ENCODE data around the gene ENDOU. TPM values are rescaled to one million over a fixed set of nuclear protein-coding genes. Genes with fewer than 3 reads are reported as not detected.

Gene ENDOU
- total and polyA plus RNA-seq, 4 donors: 0.07 to 0.45 (median 0.31) TPM; not detected in 1

DNA sequence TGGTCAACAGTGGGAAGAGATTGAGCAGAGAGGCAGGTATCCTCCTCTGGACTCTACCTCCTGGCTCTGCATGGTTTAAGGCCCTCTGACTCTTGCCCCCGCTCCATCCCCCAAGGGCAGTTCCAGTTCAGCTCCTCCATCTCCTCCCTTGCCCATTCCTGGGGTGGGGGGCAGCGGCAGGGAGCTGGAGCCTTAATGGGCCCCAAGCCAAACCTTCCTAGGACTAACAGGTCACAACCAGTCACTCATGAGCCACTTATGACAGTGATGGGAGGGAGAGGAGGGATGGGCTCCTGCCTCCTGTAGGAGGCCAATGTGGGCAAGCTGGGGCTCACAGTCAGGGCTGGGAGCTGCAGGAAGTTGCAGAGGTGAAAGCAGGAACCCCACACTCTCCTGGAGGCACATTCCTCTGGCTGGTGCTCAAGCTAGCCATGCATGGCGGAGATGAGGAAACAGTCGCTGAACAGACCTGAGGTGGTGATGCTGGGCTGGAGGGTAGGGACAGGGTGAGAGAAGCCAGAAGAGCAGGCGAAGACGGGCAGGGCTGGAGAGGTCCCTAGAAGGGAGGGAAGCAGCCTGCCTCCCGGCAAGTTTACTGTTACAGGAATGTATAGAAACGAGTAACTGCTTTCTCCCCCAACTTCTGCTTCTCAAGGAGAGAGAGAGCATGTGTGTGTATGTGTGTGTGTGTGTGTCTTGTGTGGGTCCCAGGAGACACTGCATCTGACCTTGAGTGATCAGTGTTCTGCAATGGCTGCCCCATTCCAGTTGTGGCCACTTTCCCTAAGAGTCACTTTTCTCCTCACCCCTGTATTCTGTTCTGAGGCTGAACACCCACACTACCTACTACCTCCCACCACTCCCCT lies 38.4 kb upstream of the ENDOU start:
- H3K36me3 ChIP-seq (ENCODE audit: control insufficient read depth in 4 of 4, insufficient read depth in 4 of 4, low read length in 4 of 4): no peaks in the 10 kb centered on the region
- H3K9ac ChIP-seq (ENCODE audit: insufficient read depth in 1 of 2, low read length in 2 of 2): no peak overlapping the region
- ATAC-seq (ENCODE audit: insufficient read depth, low FRiP score): no peak
- H3K9me3 ChIP-seq (ENCODE audit: control insufficient read depth in 4 of 4, insufficient read depth in 3 of 4, low read length in 3 of 4): no peaks in the 10 kb centered on the region
- DNase-seq: no peak
- 54 to 78% methylated on average over 8 of the region's 8 CpGs for WGBS, 2 donors
- no peak overlapping the region for H3K4me3 ChIP-seq
- no peaks in the 10 kb centered on the region for H3K27me3 ChIP-seq (ENCODE audit: control insufficient read depth in 3 of 3, insufficient read depth in 3 of 3, low read length in 2 of 3)
- no peak overlapping the region for H3K27ac ChIP-seq (ENCODE audit: low read depth in 1 of 2, low read length in 1 of 2)
- peaks cover 0 to 9% (median 1%) of the 10 kb centered on the region in 5 donors for H3K4me1 ChIP-seq (ENCODE audit: control insufficient read depth in 5 of 5, insufficient read depth in 5 of 5, low read length in 5 of 5)
- TF ChIP-seq, protein P1, sequence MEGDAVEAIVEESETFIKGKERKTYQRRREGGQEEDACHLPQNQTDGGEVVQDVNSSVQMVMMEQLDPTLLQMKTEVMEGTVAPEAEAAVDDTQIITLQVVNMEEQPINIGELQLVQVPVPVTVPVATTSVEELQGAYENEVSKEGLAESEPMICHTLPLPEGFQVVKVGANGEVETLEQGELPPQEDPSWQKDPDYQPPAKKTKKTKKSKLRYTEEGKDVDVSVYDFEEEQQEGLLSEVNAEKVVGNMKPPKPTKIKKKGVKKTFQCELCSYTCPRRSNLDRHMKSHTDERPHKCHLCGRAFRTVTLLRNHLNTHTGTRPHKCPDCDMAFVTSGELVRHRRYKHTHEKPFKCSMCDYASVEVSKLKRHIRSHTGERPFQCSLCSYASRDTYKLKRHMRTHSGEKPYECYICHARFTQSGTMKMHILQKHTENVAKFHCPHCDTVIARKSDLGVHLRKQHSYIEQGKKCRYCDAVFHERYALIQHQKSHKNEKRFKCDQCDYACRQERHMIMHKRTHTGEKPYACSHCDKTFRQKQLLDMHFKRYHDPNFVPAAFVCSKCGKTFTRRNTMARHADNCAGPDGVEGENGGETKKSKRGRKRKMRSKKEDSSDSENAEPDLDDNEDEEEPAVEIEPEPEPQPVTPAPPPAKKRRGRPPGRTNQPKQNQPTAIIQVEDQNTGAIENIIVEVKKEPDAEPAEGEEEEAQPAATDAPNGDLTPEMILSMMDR (IDR thresholded peaks at IDR 0.05; ENCODE audit: control extremely low read depth, extremely low read depth): no peak

DNA sequence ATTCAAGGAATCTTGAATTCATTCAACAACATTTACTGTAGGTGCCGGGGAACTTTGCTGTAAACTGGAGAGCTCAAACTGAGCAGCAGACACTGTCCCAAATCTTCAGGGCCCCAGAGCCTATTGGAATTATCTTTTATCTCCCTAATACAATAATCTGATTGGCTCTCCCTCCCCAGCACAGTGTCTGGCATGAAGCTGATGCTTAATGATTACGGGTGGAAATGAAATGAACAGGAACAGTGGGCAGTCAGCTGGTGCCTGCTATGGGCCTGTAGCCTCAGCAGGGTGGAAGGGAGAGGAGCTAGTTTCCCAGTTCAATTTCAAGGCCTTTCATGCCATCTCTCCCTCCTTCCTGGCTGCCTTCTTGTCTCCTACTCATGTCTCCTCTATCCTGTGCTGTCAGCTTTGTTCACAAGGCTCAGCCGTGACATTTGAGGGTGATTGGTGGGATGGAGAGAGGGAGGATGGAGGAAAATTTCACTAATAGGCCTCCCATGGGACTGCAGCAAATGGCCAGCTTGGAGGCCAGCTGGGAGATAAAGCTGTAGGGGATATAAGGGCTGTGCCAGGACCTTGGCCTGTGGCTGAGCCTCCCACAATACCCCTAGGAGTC lies 37.7 kb upstream of the ENDOU start:
- Histone ChIP-seq H3K36me3 (ENCODE audit: control insufficient read depth in 4 of 4, insufficient read depth in 4 of 4, low read length in 4 of 4) (no peaks in the 10 kb centered on the region), H3K27me3 (ENCODE audit: control insufficient read depth in 3 of 3, insufficient read depth in 3 of 3, low read length in 2 of 3) (no peaks in the 10 kb centered on the region), H3K9ac (ENCODE audit: insufficient read depth in 1 of 2, low read length in 2 of 2) (no peak overlapping the region), H3K4me3 (no peak overlapping the region), H3K4me1 (ENCODE audit: control insufficient read depth in 5 of 5, insufficient read depth in 5 of 5, low read length in 5 of 5) (peaks cover 0 to 17% (median 9%) of the 10 kb centered on the region in 5 donors), H3K9me3 (ENCODE audit: control insufficient read depth in 4 of 4, insufficient read depth in 3 of 4, low read length in 3 of 4) (no peaks in the 10 kb centered on the region), H3K27ac (ENCODE audit: low read depth in 1 of 2, low read length in 1 of 2) (no peak overlapping the region)
- TF ChIP-seq, protein P1 (IDR thresholded peaks at IDR 0.05; ENCODE audit: control extremely low read depth, extremely low read depth): no peak
- DNase-seq (no peak), ATAC-seq (ENCODE audit: insufficient read depth, low FRiP score) (no peak)
- WGBS, 2 donors: 80 to 95% methylated on average over 3 of the region's 3 CpGs

DNA sequence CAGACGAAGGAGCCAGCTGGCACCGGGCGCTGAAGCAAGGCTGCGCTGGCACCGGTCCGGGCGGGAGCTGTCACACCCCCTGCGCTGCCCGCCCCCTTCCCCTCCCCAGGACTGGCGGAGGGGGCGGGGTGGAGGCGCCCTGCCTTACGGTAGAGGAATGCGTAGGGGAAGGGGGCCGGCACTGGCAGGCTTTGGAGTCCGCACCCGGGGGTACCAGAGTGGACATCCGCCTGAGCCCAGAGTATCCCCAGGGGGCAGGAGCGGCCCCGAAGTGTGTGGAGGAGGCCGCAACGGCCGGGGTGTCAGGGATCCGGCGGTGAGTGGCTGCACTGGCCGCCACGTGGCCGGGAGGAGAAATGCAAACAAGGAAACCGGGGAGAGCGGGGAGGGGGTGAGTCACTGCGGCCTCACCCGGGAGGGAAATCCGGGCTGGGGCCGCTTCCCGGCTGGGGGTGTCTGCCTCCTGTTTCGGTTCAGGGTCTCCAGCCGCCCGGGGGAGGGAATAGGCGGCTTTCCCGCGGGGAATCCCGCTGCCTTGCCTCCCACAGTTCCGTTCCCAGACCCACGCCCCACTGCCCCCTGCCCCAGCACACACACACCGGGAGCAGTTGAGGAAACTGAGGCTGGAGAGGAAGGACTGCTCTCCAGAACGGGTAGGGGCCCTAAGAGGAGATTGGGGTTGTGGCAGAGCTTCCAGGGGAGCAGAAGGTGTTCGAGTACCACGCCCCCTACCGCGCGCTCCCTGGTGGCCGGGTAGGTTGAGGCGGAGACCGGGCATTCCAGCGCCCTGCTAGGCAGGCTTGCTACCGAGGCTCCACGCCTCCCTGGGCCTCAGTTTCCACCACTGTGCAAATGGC lies 33.8 kb upstream of the ENDOU start, which contains the start of gene RAPGEF3:
TSS of gene RAPGEF3 (minus strand) at position 47 of the 857 bp plus-strand sequence. CDS start 324 bp downstream, outside the sequence.
- 1 to 2% methylated on average over 44 to 57 of the region's 57 CpGs for WGBS, 2 donors
- Histone ChIP-seq H3K4me3 (peak within 1 kb of the TSS; percentile 62), H3K9ac (ENCODE audit: insufficient read depth in 1 of 2, low read length in 2 of 2) (peak within 1 kb of the TSS; percentile 52 to 72), H3K27ac (ENCODE audit: low read depth in 1 of 2, low read length in 1 of 2) (peak within 1 kb of the TSS; percentile 76 to 89), H3K36me3 (ENCODE audit: control insufficient read depth in 4 of 4, insufficient read depth in 4 of 4, low read length in 4 of 4) (no peaks in the 10 kb centered on the region), H3K9me3 (ENCODE audit: control insufficient read depth in 4 of 4, insufficient read depth in 3 of 4, low read length in 3 of 4) (no peaks in the 10 kb centered on the region), H3K4me1 (ENCODE audit: control insufficient read depth in 5 of 5, insufficient read depth in 5 of 5, low read length in 5 of 5) (peaks cover 1 to 31% (median 22%) of the 10 kb centered on the region in 5 donors), H3K27me3 (ENCODE audit: control insufficient read depth in 3 of 3, insufficient read depth in 3 of 3, low read length in 2 of 3) (no peaks in the 10 kb centered on the region)
- DNase-seq (peak; percentile 87 to 90 (median 88)), ATAC-seq (ENCODE audit: insufficient read depth, low FRiP score) (peak; percentile 90)
- TF ChIP-seq, protein P1 (IDR thresholded peaks at IDR 0.05; ENCODE audit: control extremely low read depth, extremely low read depth): no peak

Data from lung (tissue), 12 donors.